Fibroblast of the conjunctiva (primary cell): ENCODE measurements around the gene CITED1.

Source experiments
- DNase-seq: peaks from one replicate; pipeline ENCODE4 v3.0.0-alpha.2; 2010; ENCODE audit warnings: low read depth

CITED1 gene

GRCh38 chrX:72308566-72309296 lies 3.0 kb upstream of the CITED1 start:
- peak; percentile 33 for DNase-seq

- DNase-seq = no peak
Observed at GRCh38 chrX:72308209-72308565, 2.5 kb upstream of the CITED1 start.

GRCh38 chrX:72307646-72308051 lies 1.9 kb upstream of the CITED1 start:
- DNase-seq = no peak

- peak; percentile 30 for DNase-seq
Observed at GRCh38 chrX:72306851-72307645, 1.3 kb upstream of the CITED1 start.

GRCh38 chrX:72306085-72306801 lies 529 bp upstream of the CITED1 start:
- no peak for DNase-seq

GRCh38 chrX:72304877-72305276 lies 837 bp downstream of the CITED1 start:
- no peak for DNase-seq

- no peak for DNase-seq
Observed at GRCh38 chrX:72301781-72302180, 3.9 kb downstream of the CITED1 start.

GRCh38 chrX:72299891-72300630 lies 5.7 kb downstream of the CITED1 start:
- DNase-seq = no peak

- DNase-seq = no peak
Observed at GRCh38 chrX:72297953-72298730, 7.6 kb downstream of the CITED1 start.

GRCh38 chrX:72296991-72297390 lies 8.7 kb downstream of the CITED1 start:
- no peak for DNase-seq

- no peak for DNase-seq
Observed at GRCh38 chrX:72295745-72296144, 10.0 kb downstream of the CITED1 start.

GRCh38 chrX:72294497-72294896 lies 11.2 kb downstream of the CITED1 start:
- no peak for DNase-seq

GRCh38 chrX:72282302-72282701 lies 23.4 kb downstream of the CITED1 start:
- DNase-seq = no peak

GRCh38 chrX:72280321-72280845 lies 25.3 kb downstream of the CITED1 start:
- DNase-seq = no peak

GRCh38 chrX:72276478-72276953 lies 29.2 kb downstream of the CITED1 start:
- no peak for DNase-seq

GRCh38 chrX:72274526-72274925 lies 31.2 kb downstream of the CITED1 start:
- no peak for DNase-seq

- no peak for DNase-seq
Observed at GRCh38 chrX:72273718-72274117, 32.0 kb downstream of the CITED1 start.

- no peak for DNase-seq
Observed at GRCh38 chrX:72272868-72273267, 32.8 kb downstream of the CITED1 start.

GRCh38 chrX:72271812-72272211 lies 33.9 kb downstream of the CITED1 start:
- no peak for DNase-seq

- DNase-seq = no peak
Observed at GRCh38 chrX:72271091-72271788, 34.5 kb downstream of the CITED1 start.
